Transverse colon (tissue), 4 donors: ENCODE results near the gene S100A9. TPM values are rescaled to one million over a fixed set of nuclear protein-coding genes. Genes with fewer than 3 reads are reported as not detected.

Source experiments
- DNase-seq: peaks from one replicate; pipeline ENCODE4 v3.0.0-alpha.2; 2019
- H3K27ac ChIP-seq, 4 donors: fragments of 200-600 bp; sonication (generic); 2 replicates each; pipeline ENCODE4 v1.5.1; 2016 to 2018; ENCODE audit warnings: inconsistent platforms in 4 of 4
- H3K27me3 ChIP-seq: fragments of 200-600 bp; sonication (generic); 2 replicates; pipeline ENCODE4 v1.5.1; 2017; ENCODE audit warnings: inconsistent platforms
- H3K36me3 ChIP-seq, 4 donors: fragments of 200-600 bp; sonication (generic); 2 replicates each; pipeline ENCODE4 v1.5.1; 2017 to 2019; ENCODE audit warnings: inconsistent platforms in 4 of 4
- H3K4me1 ChIP-seq, 4 donors: fragments of 200-600 bp; sonication (generic); 2 replicates each; pipeline ENCODE4 v1.5.1; 2017 to 2020; ENCODE audit warnings: inconsistent platforms in 4 of 4
- H3K4me3 ChIP-seq, 4 donors: fragments of 200-600 bp; sonication (generic); 1 replicate in 1 of 4; 2 replicates in 3 of 4; pipeline versions ENCODE4 v1.5.1 to v1.6.1; 2017 to 2019; ENCODE audit warnings: inconsistent platforms in 4 of 4
- H3K9me3 ChIP-seq, 2 donors: fragments of 200-600 bp; sonication (generic); 2 replicates each; pipeline ENCODE4 v1.5.1; 2017 to 2019; ENCODE audit warnings: inconsistent platforms in 2 of 2
- EP300 ChIP-seq: sonication (generic); formaldehyde crosslinking; IDR thresholded peaks from one replicate; pipeline ENCODE4 v1.6.1; 2017; ENCODE audit warnings: antibody characterized with exemption, low read depth
- POLR2A ChIP-seq: fragments of 450-650 bp; IDR thresholded peaks from one replicate; pipeline ENCODE4 v1.6.1; 2016; ENCODE audit warnings: antibody characterized with exemption, mild to moderate bottlenecking, moderate library complexity
- POLR2AphosphoS5 ChIP-seq, 3 donors: sonication (generic); formaldehyde crosslinking; IDR thresholded peaks; one replicate each; pipeline ENCODE4 v1.6.1; 2016; ENCODE audit warnings: antibody characterized with exemption in 3 of 3
- WGBS, 2 donors: methylation state at CpG; one replicate each; pipeline ENCODE4 v1.1.5; 2018; ENCODE audit warnings: low coverage in 1 of 2; 5-methylcytosine and 5-hydroxymethylcytosine counted together
- in situ Hi-C, 4 donors: fragments of 200-750 bp; cut with MboI; loops; one replicate each; pipeline versions ENCODE4 v1.15.0 to v1.15.1; 2017; ENCODE audit warnings: low sequenced_read_pairs in 3 of 4, low pct_ligation_motif_present in 1 of 4, low pct_unique_long_range_greater_than_20kb in 1 of 4
- intact Hi-C: fragments of 100-400 bp; cut with DNase I; formaldehyde crosslinking; loops from one replicate; pipeline ENCODE4 v1.15.1; 2023; ENCODE audit warnings: low total_unique reads
- total RNA-seq, 4 donors: library from RNA; depleted of rRNA; stranded (reverse); fragments of >200 nt; gene quantifications; one replicate each; pipeline ENCODE4 v1.1.0, GENCODE V29; 2016
- TF ChIP-seq, protein P1 (sequence below), 5 experiments: fragments of 200-600 bp in 3 of 5; fragments of 450-650 bp in 2 of 5; sonication (generic) in 3 of 5; IDR thresholded peaks; 1 replicate in 2 of 5; 2 replicates in 3 of 5; pipeline ENCODE4 v1.5.1; 2016 to 2017; ENCODE audit warnings: antibody characterized with exemption in 5 of 5, inconsistent platforms in 3 of 5, mild to moderate bottlenecking in 2 of 5, moderate library complexity in 1 of 5

S100A9 gene
- total RNA-seq, 4 donors from 2014 or later, result 24.0 to 99.0 (median 34.3) TPM

DNA sequence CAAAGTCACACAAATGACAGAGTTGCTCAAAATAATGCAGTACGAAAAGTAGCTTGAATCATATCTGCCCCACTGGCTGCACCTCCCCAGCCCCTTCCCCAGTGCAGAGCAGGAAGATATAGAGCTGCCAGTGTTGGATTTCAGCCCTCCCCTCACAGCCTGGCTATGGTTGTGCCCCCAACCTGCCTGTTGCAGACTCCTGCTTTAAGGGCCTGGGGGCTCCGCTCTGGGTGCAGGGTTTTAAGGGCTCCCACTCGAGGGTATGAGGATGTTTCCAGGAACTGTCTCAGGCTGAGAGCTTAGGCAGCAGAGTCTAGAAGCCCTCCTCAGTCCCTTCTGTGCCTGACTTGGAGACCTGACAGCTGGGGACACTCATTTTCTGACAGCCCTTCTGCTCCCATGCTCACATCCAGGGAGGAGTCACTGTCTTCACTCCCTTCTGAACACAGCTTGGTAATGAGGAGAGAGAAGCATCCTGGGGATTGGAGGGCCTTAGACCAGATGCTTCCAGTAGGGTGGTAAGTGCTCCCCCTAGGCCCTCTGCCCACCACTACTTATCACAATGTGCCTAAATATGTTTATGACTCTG is 4.6 kb downstream of the S100A9 start:
- in situ Hi-C loops (loop anchor here in 1 of 4 donors (25.0 kb wide), 1 partner anchor 225 kb away; no protein-coding TSS in a partner anchor), intact Hi-C loops (no loop called here)
- Histone ChIP-seq H3K27me3 (peaks cover 8% of the 10 kb centered on the region), H3K4me3 (no peak overlapping the region), H3K9me3 (no peaks in the 10 kb centered on the region), H3K36me3 (no peaks in the 10 kb centered on the region), H3K27ac (no peak overlapping the region), H3K4me1 (peaks cover 0 to 4% (median 0%) of the 10 kb centered on the region in 4 donors)
- no peak for DNase-seq
- WGBS, 2 donors, result 65% methylated on average over 3 of the region's 3 CpGs; no CpG with 5 or more reads in 1 of the 2 donors
- TF ChIP-seq POLR2A, result no peak
- TF ChIP-seq, protein P1, sequence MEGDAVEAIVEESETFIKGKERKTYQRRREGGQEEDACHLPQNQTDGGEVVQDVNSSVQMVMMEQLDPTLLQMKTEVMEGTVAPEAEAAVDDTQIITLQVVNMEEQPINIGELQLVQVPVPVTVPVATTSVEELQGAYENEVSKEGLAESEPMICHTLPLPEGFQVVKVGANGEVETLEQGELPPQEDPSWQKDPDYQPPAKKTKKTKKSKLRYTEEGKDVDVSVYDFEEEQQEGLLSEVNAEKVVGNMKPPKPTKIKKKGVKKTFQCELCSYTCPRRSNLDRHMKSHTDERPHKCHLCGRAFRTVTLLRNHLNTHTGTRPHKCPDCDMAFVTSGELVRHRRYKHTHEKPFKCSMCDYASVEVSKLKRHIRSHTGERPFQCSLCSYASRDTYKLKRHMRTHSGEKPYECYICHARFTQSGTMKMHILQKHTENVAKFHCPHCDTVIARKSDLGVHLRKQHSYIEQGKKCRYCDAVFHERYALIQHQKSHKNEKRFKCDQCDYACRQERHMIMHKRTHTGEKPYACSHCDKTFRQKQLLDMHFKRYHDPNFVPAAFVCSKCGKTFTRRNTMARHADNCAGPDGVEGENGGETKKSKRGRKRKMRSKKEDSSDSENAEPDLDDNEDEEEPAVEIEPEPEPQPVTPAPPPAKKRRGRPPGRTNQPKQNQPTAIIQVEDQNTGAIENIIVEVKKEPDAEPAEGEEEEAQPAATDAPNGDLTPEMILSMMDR (IDR thresholded peaks at IDR 0.05), result no peak
- TF ChIP-seq EP300, result no peak
- no peak for TF ChIP-seq POLR2AphosphoS5 (IDR thresholded peaks at IDR 0.05)

DNA sequence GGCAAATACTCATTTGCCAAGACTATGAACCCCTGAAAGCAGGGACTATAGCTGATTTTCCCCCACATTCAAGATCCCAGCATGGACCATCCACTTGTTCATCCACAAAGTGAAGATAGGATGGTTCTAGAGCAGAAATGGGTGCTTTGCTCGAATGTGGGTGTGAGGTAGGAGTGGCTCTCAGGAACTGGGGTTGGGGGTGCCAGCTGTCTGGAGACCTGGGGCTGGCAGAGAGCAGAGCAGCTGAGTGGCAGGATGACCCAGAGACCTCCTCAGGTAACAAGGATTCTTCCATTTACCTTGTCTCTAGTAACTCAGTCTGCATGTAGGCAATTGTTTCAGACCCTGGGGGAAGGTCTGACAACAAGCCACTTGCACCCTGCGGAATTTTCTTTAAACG is 6.0 kb downstream of the S100A9 start:
- intact Hi-C loops, result no loop called here

DNA sequence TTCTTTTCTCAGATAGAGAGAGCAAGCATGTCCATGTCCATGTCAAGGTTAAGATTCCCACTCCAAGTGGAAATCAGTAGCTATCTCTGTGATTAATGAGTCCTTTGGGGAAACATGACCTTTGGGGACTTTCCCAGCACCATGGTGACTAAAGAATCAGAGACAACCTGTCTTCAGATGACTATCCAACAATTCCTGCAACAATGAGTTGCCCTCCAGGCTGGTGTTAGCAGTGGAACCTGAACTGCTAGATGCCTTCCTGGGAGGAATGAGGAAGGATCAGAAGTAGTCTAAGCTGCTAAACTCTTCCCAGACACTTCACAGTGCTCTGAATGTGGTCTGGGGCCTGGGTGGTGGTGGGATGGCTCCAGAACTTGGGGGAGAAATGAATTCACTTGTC is 6.5 kb downstream of the S100A9 start:
- in situ Hi-C loops (loop anchor here in 1 of 4 donors (25.0 kb wide), 1 partner anchor 223 kb away; no protein-coding TSS in a partner anchor), intact Hi-C loops (no loop called here)
- Histone ChIP-seq H3K4me3 (no peak overlapping the region), H3K9me3 (no peaks in the 10 kb centered on the region), H3K36me3 (no peaks in the 10 kb centered on the region), H3K27me3 (peaks cover 8% of the 10 kb centered on the region), H3K4me1 (no peaks in the 10 kb centered on the region), H3K27ac (no peak overlapping the region)
- DNase-seq, result no peak
- TF ChIP-seq EP300 (no peak), POLR2AphosphoS5 (IDR thresholded peaks at IDR 0.05) (no peak), POLR2A (no peak)
- TF ChIP-seq, protein P1 (IDR thresholded peaks at IDR 0.05), result no peak

More for the DNA sequence above, 6.0 kb downstream of the S100A9 start:
- TF ChIP-seq EP300 (no peak), POLR2AphosphoS5 (IDR thresholded peaks at IDR 0.05) (no peak), POLR2A (no peak)
- TF ChIP-seq, protein P1 (IDR thresholded peaks at IDR 0.05), result no peak
- 75 to 76% methylated on average over 2 to 3 of the region's 3 CpGs for WGBS, 2 donors
- DNase-seq, result no peak
- Histone ChIP-seq H3K4me3 (no peak overlapping the region), H3K27ac (no peak overlapping the region), H3K36me3 (no peaks in the 10 kb centered on the region), H3K27me3 (peaks cover 8% of the 10 kb centered on the region), H3K9me3 (no peaks in the 10 kb centered on the region), H3K4me1 (no peaks in the 10 kb centered on the region)
- in situ Hi-C loops, result loop anchor here in 1 of 4 donors (25.0 kb wide), 1 partner anchor 224 kb away; no protein-coding TSS in a partner anchor

DNA sequence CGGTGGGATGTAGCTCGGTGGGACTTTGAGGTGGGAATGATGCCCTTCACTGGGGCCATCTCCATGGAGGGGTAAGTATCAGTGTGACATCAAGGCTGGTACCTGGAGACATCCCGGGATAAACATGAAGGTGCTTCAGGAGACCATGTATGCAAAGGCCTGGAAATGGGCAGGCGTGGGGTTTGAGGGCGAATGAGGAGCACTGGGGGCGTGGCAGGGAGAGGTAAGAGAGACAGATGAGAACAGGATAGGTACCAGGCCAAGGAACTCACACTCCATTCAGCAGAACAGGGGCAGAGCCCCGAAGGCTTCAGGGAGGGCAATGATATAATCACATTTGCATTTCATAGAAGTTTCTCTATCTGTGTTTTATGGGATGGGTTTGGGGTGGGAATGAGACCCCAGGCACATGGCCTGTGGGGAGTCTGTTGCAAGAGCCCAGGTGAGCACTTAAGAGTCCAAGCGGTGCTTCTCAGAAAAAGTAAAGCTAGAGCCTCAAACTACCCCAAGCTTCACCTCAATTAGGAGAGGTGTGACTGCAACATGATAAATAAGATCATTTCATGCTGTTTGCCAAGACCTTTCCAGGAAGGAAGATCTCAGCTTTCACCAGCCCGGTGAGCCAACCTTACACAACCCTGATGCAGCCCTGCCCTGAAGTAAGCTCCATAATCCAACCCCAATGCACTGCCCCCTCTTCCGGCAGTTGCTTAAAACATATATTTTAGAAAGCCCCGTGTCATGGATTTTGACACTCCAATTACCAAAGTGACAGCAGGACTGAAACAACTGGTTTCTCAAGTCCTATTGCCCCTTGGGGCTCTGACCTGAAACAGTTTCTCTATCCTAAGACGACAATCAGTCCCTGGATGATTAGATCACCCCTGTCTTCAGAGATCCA is 7.4 kb downstream of the S100A9 start:
- in situ Hi-C loops (loop anchor here in 1 of 4 donors (25.0 kb wide), 1 partner anchor 222 kb away; no protein-coding TSS in a partner anchor), intact Hi-C loops (no loop called here)
- no peaks in the 10 kb centered on the region for H3K4me1 ChIP-seq
- H3K27ac ChIP-seq, result no peak overlapping the region
- no peaks in the 10 kb centered on the region for H3K9me3 ChIP-seq
- no peaks in the 10 kb centered on the region for H3K36me3 ChIP-seq
- 71 to 75% methylated on average over 8 to 12 of the region's 12 CpGs for WGBS, 2 donors
- peaks cover 8% of the 10 kb centered on the region for H3K27me3 ChIP-seq
- H3K4me3 ChIP-seq, result no peak overlapping the region
- TF ChIP-seq, protein P1 (IDR thresholded peaks at IDR 0.05), result no peak
- TF ChIP-seq POLR2A (no peak), POLR2AphosphoS5 (IDR thresholded peaks at IDR 0.05) (no peak), EP300 (no peak)
- DNase-seq, result no peak
